ENCODE results near the gene FHL2. TPM values are rescaled to one million over a fixed set of nuclear protein-coding genes. Genes with fewer than 3 reads are reported as not detected.

FHL2 gene
- total RNA-seq, 1 donor from 2014 or later = 1,772 TPM

- intact Hi-C loops (cut with micrococcal nuclease) = no loop called here
- DNase-seq (no peak), ATAC-seq (no peak)
Measured at GRCh38 chr2:105368759-105369408, 30.0 kb downstream of the FHL2 start.

DNA sequence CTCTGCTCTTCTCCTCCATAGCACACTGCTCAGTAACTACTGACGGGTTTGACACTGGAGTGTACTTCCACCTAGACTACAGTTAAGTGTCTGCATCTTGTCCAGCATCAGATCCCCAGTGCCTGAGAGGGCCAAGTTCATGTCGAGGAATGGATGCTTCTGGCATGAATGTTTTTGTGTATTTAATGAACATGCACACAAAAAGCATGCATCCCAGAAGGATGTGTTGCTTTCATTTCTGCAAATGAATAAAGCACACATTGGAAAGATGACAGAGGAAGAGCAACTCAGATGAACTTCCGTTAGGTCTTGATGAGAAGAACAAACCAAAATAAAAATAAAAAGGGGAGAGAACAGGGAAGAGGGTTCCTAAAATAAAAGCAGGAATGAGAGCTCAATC, 33.6 kb downstream of the FHL2 start:
- ATAC-seq = no peak
- no peak for DNase-seq
- intact Hi-C loops (cut with micrococcal nuclease) = no loop called here

DNA sequence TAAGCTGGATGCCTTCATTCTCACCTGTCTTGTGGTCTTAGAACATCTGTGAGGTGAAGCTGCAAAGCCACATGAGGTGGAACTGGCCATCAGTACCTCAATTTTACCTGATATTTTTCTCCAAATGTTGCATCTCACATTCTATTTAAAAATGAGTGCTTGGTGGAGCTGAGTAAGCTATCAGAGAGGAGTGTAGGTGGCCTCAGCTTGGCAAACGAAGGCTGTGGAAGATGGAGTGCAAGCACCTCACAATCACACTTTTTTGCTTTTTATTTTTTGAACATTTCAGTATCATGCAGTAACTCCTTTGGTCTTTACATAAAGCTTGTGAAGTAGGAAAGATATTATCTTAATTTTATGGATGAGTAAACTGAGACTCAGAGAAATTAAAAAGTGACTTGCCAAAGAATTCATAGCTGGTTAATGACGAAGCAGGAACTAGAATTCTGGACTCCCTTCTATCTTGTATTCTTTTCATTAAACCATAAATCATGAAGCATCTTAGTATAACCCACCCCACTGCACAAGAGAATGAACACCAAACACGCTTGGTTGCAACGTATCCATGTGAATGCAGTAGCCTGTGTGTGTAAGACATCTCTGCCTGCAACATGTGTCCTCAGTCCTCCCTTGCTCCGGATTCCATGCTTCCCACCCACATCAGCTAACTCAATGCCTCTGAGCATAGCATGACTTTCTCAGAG, 34.3 kb downstream of the FHL2 start:
- DNase-seq = no peak
- intact Hi-C loops (cut with micrococcal nuclease) = no loop called here
- ATAC-seq = no peak

DNA sequence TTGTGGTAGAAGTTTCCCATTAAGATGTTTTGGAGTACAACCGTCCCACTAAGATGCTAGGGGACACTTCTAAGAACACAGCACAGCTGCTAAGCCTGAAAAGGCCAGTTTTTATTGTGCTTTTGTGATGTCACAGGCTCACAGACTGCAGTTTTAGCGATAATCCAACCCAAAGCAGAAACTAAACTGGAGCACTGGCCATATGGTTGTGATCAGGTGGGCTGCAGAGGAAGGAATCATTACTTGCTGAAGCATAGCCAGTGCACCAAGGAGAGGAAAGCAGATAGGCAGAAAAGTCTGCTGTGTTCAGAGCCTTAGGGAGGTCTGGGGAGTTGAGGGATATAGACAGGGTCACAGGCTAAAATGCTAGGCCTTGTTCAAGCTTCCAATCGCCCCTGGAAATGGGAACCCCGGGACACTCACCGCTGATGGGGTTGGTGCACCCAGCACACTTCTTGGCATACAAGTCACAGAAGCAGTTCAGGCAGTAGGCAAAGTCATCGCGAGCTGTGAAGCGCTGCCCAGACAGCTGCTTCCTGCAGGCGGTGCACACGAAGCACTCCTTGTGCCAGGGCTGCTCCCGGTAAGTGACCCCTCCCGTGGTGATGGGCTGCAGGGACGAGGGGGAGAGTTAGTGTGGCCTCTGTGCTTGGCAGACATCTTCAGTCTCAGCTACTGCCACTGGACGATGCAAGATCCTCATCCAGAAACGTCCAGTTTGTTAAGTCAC, 35.8 kb downstream of the FHL2 start:
- DNase-seq = peak; percentile 35
- no peak for ATAC-seq
- intact Hi-C loops (cut with micrococcal nuclease) = no loop called here

DNA sequence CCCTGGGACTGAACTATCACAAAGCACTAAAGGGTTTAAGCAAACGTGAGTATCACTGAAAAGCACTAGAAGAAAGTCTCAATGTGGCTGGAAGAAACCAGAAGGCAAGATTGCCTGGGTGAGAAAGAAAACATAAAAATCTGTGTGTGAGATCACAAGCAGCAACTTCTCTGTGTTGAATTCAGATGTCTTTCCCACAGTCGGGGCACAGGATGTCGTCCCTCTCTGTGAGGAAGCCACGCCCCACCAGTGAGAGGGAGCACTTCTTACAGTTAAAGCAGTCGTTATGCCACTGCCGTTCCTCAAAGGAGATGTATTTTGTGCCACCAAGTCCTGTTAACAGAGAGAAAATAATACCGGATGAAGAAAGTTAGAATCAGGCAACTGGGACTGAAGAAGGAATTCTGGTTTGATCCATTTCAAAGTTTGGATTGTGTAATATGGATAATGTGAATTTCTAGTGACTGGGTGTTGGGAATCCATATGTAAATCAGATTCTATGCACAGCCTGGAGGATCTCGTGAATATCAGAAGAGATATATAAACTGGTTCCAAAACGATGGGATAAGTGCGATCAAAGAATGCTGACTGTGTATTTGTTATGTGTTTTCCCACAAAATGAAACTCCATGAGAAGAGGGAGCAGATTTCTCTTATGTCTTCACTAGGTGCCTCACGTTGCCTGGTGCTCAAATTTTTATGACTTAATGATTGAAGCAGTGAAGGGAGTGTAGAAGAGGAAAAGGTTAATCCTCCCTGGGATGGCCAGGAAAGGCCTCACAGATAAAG, 37.6 kb downstream of the FHL2 start:
- intact Hi-C loops (cut with micrococcal nuclease) = no loop called here
- ATAC-seq (no peak), DNase-seq (no peak)

DNA sequence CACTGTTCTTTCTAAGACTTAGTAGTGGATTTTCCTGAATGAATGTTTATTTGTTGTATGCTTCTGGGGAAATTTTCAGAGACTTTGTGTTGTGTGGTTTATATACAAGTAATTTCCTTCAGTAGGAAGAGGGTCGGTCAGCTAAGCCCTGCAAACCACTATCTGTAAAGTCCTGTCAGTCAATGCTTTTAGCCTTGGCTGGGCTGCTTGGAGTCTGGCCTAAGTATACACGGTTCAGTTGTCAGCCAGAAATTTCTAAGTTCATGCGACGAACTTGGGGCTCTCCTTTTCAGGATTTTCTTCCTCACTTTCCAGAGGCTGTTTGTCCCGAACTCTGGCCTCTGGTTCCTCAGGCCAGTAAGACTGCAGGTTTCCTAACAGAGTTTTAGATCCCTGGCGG, 40.3 kb downstream of the FHL2 start:
- ATAC-seq (peak; percentile 12), DNase-seq (no peak)
- intact Hi-C loops (cut with micrococcal nuclease) = no loop called here

GRCh38 chr2:105357122-105357521, 41.7 kb downstream of the FHL2 start:
- DNase-seq (no peak), ATAC-seq (no peak)
- intact Hi-C loops (cut with micrococcal nuclease) = no loop called here

DNA sequence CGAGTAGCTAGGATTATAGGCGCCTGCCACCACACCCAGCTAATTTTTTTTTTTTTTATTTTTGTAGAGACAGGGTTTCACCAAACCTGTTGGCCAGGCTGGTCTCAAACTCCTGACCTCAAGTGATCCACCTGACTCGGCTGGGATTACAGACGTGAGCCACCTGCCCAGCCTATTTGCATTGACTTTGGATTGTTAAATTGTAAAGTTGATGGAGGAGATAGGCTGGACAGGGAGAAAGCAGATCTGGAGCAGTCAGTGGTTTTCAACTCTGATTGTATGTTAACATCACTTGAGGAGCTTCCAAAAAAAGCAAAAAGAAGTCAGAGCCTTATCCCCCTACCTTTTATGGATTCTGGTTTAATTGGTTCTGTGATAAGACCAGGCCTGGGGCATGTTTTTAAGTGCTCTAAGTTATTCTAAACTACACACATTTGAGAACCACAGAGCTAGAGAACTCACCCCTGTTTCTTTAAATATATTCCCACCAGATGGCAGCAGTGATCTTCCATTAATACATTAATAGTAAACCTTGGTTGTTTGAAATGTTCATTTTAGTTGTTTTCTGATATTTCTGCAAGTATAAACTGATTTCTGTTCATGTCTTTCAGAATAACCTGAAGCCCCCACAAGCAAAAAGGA, 54.0 kb downstream of the FHL2 start:
- intact Hi-C loops (cut with micrococcal nuclease) = loop anchor here (10.0 kb wide), 1 partner anchor 180 kb away; no protein-coding TSS in a partner anchor
- ATAC-seq = peak; percentile 55
- no peak for DNase-seq

- DNase-seq = no peak
- ATAC-seq = no peak
- intact Hi-C loops (cut with micrococcal nuclease) = no loop called here
Measured at GRCh38 chr2:105339414-105339813, 59.4 kb downstream of the FHL2 start.

DNA sequence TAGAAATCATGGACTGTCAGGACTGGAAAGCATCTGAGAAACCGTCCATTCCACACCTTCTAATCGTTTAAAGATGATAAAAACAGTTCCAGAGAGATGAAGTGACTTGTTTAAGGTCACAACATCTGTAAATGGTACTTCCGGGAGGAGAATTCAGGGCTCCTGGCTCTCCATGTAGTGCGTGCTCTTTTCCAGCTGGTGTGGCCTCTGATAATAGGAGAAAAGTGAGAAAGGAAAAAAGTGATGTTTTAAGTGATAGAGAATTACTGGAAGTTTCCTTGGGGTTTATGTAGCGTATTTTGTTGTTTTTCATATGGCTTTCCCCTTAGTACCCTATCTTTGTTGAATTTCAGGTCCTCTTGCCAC, 60.8 kb downstream of the FHL2 start:
- no peak for DNase-seq
- ATAC-seq = peak; percentile 4
- intact Hi-C loops (cut with micrococcal nuclease) = no loop called here

GRCh38 chr2:105337122-105338019, 61.5 kb downstream of the FHL2 start, which contains the start of gene C2orf49:
Gene C2orf49, plus strand, starts transcription at chr2:105337540. Its CDS starts 48 bp downstream, at chr2:105337588.
- ATAC-seq = peak; percentile 93
- intact Hi-C loops (cut with micrococcal nuclease) = no loop called here
- peak; percentile 91 for DNase-seq

DNA sequence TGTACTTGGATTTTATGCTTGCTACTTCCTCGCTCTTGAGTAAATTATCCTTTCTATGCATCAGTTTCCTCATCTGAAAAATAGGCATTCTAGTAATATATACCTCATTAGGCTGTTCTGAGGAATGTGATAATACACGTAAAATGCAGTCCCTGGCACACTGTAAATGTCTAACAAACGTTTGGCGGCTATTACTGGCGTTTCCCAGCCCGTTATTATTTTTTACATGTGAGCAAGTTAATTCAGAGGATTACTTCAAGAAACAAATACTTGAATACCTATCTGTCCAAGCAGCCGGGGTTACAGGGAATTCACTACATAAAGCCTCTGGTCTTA, 62.1 kb downstream of the FHL2 start:
- ATAC-seq (no peak), DNase-seq (no peak)
- intact Hi-C loops (cut with micrococcal nuclease) = no loop called here

GRCh38 chr2:105335469-105335868, 63.4 kb downstream of the FHL2 start:
- DNase-seq (no peak), ATAC-seq (no peak)
- intact Hi-C loops (cut with micrococcal nuclease) = no loop called here

GRCh38 chr2:105334211-105334610, 64.6 kb downstream of the FHL2 start:
- intact Hi-C loops (cut with micrococcal nuclease) = no loop called here
- ATAC-seq (no peak), DNase-seq (no peak)

- DNase-seq (no peak), ATAC-seq (no peak)
- intact Hi-C loops (cut with micrococcal nuclease) = no loop called here
Measured at GRCh38 chr2:105330681-105331375, 68.0 kb downstream of the FHL2 start.

- DNase-seq (peak; percentile 80), ATAC-seq (peak; percentile 88)
- intact Hi-C loops (cut with micrococcal nuclease) = no loop called here
Measured at GRCh38 chr2:105329561-105330495, 69.0 kb downstream of the FHL2 start, which contains the start of gene TGFBRAP1. Gene TGFBRAP1, minus strand, starts transcription at chr2:105329735. Its CDS starts 21,434 bp downstream, at chr2:105308301.

- intact Hi-C loops (cut with micrococcal nuclease) = no loop called here
- ATAC-seq (peak; percentile 27), DNase-seq (peak; percentile 33)
Measured at GRCh38 chr2:105329197-105329554, 69.7 kb downstream of the FHL2 start.

All from left ventricle myocardium superior (tissue), 1 donor.